GM12878 (cell line): Measurements from ENCODE around the gene ADAMTS2. TPM values are rescaled to one million over a fixed set of nuclear protein-coding genes. Genes with fewer than 3 reads are reported as not detected.

Experiments used
- ATAC-seq: fragments of 200-7000 bp; cut with Tn5 transposase; 3 replicates; pipeline ENCODE4 v1.9.1; 2020; ENCODE audit warnings: mild to moderate bottlenecking, moderate library complexity
- BruUV-seq: library from RNA; stranded (reverse); fragments of 400-500 nt; replicated peaks from 2 replicates; lab custom pipeline; 2021; lab: Mats Ljungman, UMichigan
- CTCF ChIA-PET: fragments of 300-600 bp; sonication (Branson Sonifier 250); formaldehyde crosslinking; extraction: SDS; loops from one replicate; lab custom pipeline; 2021; ENCODE audit warnings: inconsistent platforms; lab: Yijun Ruan, JAX
- POLR2A ChIA-PET: fragments of 350-600 bp; formaldehyde crosslinking; extraction: SDS; loops from one replicate; lab custom pipeline; 2021; ENCODE audit warnings: inconsistent platforms; lab: Charles Lee
- RAD21 ChIA-PET: fragments of 300-600 bp; sonication (Branson Sonifier 250); formaldehyde crosslinking; loops from one replicate; lab custom pipeline; 2023; ENCODE audit warnings: antibody characterized with exemption; ENCODE audit not compliant: unreplicated experiment; lab: Charles Lee
- SMC1A ChIA-PET: fragments of 300-600 bp; sonication (Branson Sonifier 250); formaldehyde crosslinking; loops from one replicate; lab custom pipeline; 2023; ENCODE audit not compliant: unreplicated experiment, uncharacterized antibody; lab: Charles Lee
- DNase-seq: peaks from one replicate; pipeline ENCODE4 v3.0.0-alpha.2; 2011; ENCODE audit warnings: low read depth, low spot score
- FAIRE-seq: peaks from 3 replicates; lab custom pipeline; 2011; peaks lifted over from hg19 to GRCh38; lab: Jason Lieb, UNC
- H2AFZ ChIP-seq: 2 replicates; pipeline ENCODE4 v1.6.0; 2011; ENCODE audit warnings: low read depth, low read length, control low read depth; ENCODE audit not compliant: control insufficient read depth
- H3K27ac ChIP-seq: 2 replicates; pipeline ENCODE4 v1.5.1; 2011; ENCODE audit warnings: control low read depth; ENCODE audit not compliant: control insufficient read depth, insufficient read depth
- H3K27me3 ChIP-seq, 2 experiments: replicated peaks in 1 of 2; 2 replicates each; pipeline versions ENCODE4 v1.6.0 to v1.6.1; 2011; ENCODE audit warnings: low read length in 1 of 2; ENCODE audit not compliant: control insufficient read depth in 2 of 2, insufficient read depth in 2 of 2
- H3K36me3 ChIP-seq, 2 experiments: 2 replicates each; pipeline ENCODE4 v1.5.1; 2011; ENCODE audit warnings: low read length in 1 of 2; ENCODE audit not compliant: control insufficient read depth in 2 of 2, insufficient read depth in 2 of 2
- H3K4me1 ChIP-seq: 2 replicates; pipeline ENCODE4 v1.6.1; 2011; ENCODE audit warnings: mild to moderate bottlenecking, low read length, moderate library complexity, mixed read lengths; ENCODE audit not compliant: control insufficient read depth, insufficient read depth
- H3K4me2 ChIP-seq: 2 replicates; pipeline ENCODE4 v1.6.0; 2011; ENCODE audit warnings: control low read depth; ENCODE audit not compliant: control insufficient read depth, insufficient read depth
- H3K4me3 ChIP-seq: fragments of 200-600 bp; sonication (generic); 2 replicates; pipeline ENCODE4 v1.5.1; 2016
- H3K79me2 ChIP-seq: 2 replicates; pipeline ENCODE4 v1.6.0; 2011; ENCODE audit warnings: low read length; ENCODE audit not compliant: control insufficient read depth, insufficient read depth
- H3K9ac ChIP-seq: 2 replicates; pipeline ENCODE4 v1.8.0; 2011; ENCODE audit warnings: low read length, control low read depth, mixed read lengths; ENCODE audit not compliant: control insufficient read depth, insufficient read depth
- H3K9me3 ChIP-seq: replicated peaks from 3 replicates; pipeline ENCODE4 v1.5.1; 2011; ENCODE audit warnings: mild to moderate bottlenecking, low read length; ENCODE audit not compliant: control insufficient read depth, insufficient read depth
- H4K20me1 ChIP-seq: 2 replicates; pipeline ENCODE4 v1.6.0; 2011; ENCODE audit not compliant: control insufficient read depth, insufficient read depth
- RAD21 ChIP-seq: IDR thresholded peaks from 2 replicates; pipeline ENCODE4 v1.6.1; 2011; ENCODE audit warnings: mild to moderate bottlenecking, low read depth, low read length, moderate library complexity; ENCODE audit not compliant: insufficient read depth
- TBL1XR1 ChIP-seq: IDR thresholded peaks from 2 replicates; pipeline ENCODE4 v1.6.1; 2012; ENCODE audit warnings: low read depth, low read length, improper control_type of control experiment
- WGBS: methylation state at CpG from one replicate; pipeline ENCODE4 v1.1.6; 2016; ENCODE audit warnings: low lambda C conversion rate; ENCODE audit not compliant: insufficient replicate concordance, insufficient coverage; ENCODE audit errors: missing lambda C conversion rate; 5-methylcytosine and 5-hydroxymethylcytosine counted together
- in situ Hi-C: fragments of 300-500 bp; cut with MboI; formaldehyde crosslinking; loops from 9 replicates; pipeline ENCODE4 v1.14.3; 2018; ENCODE audit warnings: mixed read lengths
- intact Hi-C: fragments of 100-400 bp; cut with micrococcal nuclease; formaldehyde crosslinking; loops from one replicate; pipeline ENCODE4 v1.14.2; 2022; ENCODE audit not compliant: unreplicated experiment
- polyA plus RNA-seq, 11 experiments: library from polyadenylated mRNA; depleted of rRNA in 4 of 11; unstranded in 6 of 11; stranded (reverse) in 5 of 11; fragments of >200 nt; fragmentation: Nextera tagmentation in 4 of 11; fragmentation: Illumina TruSeq in 1 of 11; extraction: Ambion mirVana in 4 of 11; extraction: Trizol in 1 of 11; gene quantifications; 1 replicate in 1 of 11; 2 replicates in 10 of 11; pipeline versions ENCODE4 v1.2.1 to v1.2.3, GENCODE V29; 2011 to 2016; ENCODE audit warnings: inconsistent platforms in 2 of 11, missing spikeins in 2 of 11, low read depth in 1 of 11
- total RNA-seq, 4 experiments: library from RNA; depleted of rRNA in 3 of 4; stranded (reverse); fragments of >200 nt in 3 of 4; fragmentation: Illumina TruSeq in 1 of 4; extraction: Trizol in 1 of 4; gene quantifications; 2 replicates each; pipeline versions ENCODE4 v1.2.1 to v1.2.3, GENCODE V29; 2013 to 2021
- TF ChIP-seq, protein P1 (sequence below): fragments of 450-650 bp; IDR thresholded peaks from 2 replicates; pipeline ENCODE4 v1.6.1; 2016; ENCODE audit warnings: mild to moderate bottlenecking, moderate library complexity, borderline replicate concordance

ADAMTS2 gene
- total and polyA plus RNA-seq, 10 of the 15 experiments (the other 5 are each of a cell fraction or from before 2014, with no cell fraction given), result 0.03 to 0.05 TPM; not detected in 8

DNA sequence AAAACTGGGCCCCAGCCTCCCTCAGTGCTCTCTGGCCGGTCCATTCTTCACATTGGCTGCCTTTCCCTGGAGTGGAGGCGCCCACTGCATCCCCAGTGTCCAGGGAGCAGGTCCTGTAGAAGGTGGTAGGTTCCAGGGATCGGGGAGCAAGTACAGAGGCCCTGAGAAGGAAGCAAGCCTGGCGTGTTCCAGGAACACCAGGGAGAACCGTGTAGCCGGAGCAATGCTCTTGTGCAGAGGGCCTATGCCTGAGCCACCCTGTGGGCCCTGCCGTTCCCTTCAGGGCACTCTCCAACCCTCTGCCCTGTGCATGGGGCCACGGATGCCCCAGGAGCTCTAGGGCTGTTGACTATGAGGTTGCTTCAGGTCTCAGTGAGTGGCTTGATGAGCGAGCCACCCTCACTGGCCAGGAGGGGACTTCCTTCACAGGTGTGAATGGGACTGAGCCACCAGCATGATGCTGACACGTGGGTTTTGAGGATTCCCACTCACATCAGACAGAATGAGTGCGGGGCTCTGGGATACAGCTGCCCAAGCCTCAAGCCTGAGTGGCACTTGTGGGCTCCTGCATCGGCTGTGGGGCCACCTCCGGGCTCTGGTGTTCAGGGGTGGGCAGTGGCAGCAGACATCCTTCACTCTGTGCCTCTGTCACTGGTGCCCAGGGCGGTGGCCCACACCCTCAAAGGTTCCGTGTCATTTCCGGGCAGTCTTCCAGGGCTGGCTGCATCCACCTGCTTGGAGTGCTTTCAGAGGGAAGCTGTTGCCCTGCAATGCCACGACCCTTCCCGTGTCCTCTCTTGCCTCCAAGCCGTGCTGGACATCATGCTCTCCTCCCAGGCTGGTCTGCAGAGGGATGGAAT is 54.4 kb downstream of the ADAMTS2 start:
- no peaks in the 10 kb centered on the region for H3K79me2 ChIP-seq
- H3K36me3 ChIP-seq, result no peaks in the 10 kb centered on the region
- H2AFZ ChIP-seq, result no peak overlapping the region
- WGBS, result 31% methylated on average over 19 of the region's 19 CpGs
- in situ Hi-C loops (no loop called here), intact Hi-C loops (no loop called here)
- H3K4me2 ChIP-seq, result no peak overlapping the region
- FAIRE-seq (no peak), ATAC-seq (no peak), DNase-seq (no peak)
- SMC1A ChIA-PET, result interaction anchor here (0.6 kb wide), 1 partner anchor 301 kb away, joined by 3 read pairs; no protein-coding TSS in a partner anchor
- RAD21 ChIA-PET, result no interaction called here
- POLR2A ChIA-PET, result no interaction called here
- no peaks in the 10 kb centered on the region; the same call in 2 of the 3 replicates for H3K9me3 ChIP-seq
- TF ChIP-seq TBL1XR1 (no peak), RAD21 (no peak)
- TF ChIP-seq, protein P1, sequence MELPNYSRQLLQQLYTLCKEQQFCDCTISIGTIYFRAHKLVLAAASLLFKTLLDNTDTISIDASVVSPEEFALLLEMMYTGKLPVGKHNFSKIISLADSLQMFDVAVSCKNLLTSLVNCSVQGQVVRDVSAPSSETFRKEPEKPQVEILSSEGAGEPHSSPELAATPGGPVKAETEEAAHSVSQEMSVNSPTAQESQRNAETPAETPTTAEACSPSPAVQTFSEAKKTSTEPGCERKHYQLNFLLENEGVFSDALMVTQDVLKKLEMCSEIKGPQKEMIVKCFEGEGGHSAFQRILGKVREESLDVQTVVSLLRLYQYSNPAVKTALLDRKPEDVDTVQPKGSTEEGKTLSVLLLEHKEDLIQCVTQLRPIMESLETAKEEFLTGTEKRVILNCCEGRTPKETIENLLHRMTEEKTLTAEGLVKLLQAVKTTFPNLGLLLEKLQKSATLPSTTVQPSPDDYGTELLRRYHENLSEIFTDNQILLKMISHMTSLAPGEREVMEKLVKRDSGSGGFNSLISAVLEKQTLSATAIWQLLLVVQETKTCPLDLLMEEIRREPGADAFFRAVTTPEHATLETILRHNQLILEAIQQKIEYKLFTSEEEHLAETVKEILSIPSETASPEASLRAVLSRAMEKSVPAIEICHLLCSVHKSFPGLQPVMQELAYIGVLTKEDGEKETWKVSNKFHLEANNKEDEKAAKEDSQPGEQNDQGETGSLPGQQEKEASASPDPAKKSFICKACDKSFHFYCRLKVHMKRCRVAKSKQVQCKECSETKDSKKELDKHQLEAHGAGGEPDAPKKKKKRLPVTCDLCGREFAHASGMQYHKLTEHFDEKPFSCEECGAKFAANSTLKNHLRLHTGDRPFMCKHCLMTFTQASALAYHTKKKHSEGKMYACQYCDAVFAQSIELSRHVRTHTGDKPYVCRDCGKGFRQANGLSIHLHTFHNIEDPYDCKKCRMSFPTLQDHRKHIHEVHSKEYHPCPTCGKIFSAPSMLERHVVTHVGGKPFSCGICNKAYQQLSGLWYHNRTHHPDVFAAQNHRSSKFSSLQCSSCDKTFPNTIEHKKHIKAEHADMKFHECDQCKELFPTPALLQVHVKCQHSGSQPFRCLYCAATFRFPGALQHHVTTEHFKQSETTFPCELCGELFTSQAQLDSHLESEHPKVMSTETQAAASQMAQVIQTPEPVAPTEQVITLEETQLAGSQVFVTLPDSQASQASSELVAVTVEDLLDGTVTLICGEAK, result no peak
- no peak overlapping the region for H3K4me3 ChIP-seq
- no peaks in the 10 kb centered on the region for H3K4me1 ChIP-seq
- BruUV-seq, result no TSS peak
- no peak overlapping the region for H3K27ac ChIP-seq
- CTCF ChIA-PET, result no interaction called here
- no peak overlapping the region for H3K9ac ChIP-seq
- no peaks in the 10 kb centered on the region for H3K27me3 ChIP-seq
- no peaks in the 10 kb centered on the region for H4K20me1 ChIP-seq
